Esophagus squamous epithelium (tissue), 5 donors: ENCODE data around the gene FBXW4. TPM values are rescaled to one million over a fixed set of nuclear protein-coding genes. Genes with fewer than 3 reads are reported as not detected.
A peak's percentile ranks its signal among the peaks of the same experiment; 100 is the strongest.

Experiments used
- DNase-seq: peaks from one replicate; lab custom pipeline; 2025; lab: John Stamatoyannopoulos, UW
- H3K27ac ChIP-seq, 4 donors: fragments of 200-600 bp; sonication (generic); one replicate each; pipeline ENCODE4 v1.5.1; 2016 to 2019; ENCODE audit warnings: mild to moderate bottlenecking in 1 of 4
- H3K27me3 ChIP-seq, 4 donors: fragments of 200-600 bp; sonication (generic); 1 replicate in 3 of 4; 2 replicates in 1 of 4; pipeline versions ENCODE4 v1.5.1 to v1.6.0; 2017 to 2021; ENCODE audit warnings: antibody characterized with exemption in 1 of 4
- H3K36me3 ChIP-seq, 3 donors: fragments of 200-600 bp; sonication (generic); one replicate each; pipeline ENCODE4 v1.5.1; 2016 to 2019
- H3K4me1 ChIP-seq, 3 donors: fragments of 200-600 bp; sonication (generic); one replicate each; pipeline ENCODE4 v1.5.1; 2017 to 2019
- H3K4me3 ChIP-seq, 4 donors: fragments of 200-600 bp; sonication (generic); 1 replicate in 3 of 4; 2 replicates in 1 of 4; pipeline ENCODE4 v1.5.1; 2016 to 2019; ENCODE audit warnings: mild to moderate bottlenecking in 2 of 4, moderate library complexity in 1 of 4
- H3K9me3 ChIP-seq, 3 donors: fragments of 200-600 bp; sonication (generic); one replicate each; pipeline ENCODE4 v1.5.1; 2016 to 2019
- POLR2A ChIP-seq, 4 donors: fragments of 450-650 bp; IDR thresholded peaks; one replicate each; pipeline ENCODE4 v1.6.1; 2017; ENCODE audit warnings: antibody characterized with exemption in 4 of 4, mild to moderate bottlenecking in 4 of 4, moderate library complexity in 3 of 4
- WGBS, 2 donors: methylation state at CpG; one replicate each; pipeline ENCODE4 v1.1.5; 2018; 5-methylcytosine and 5-hydroxymethylcytosine counted together
- intact Hi-C: fragments of 100-400 bp; cut with DNase I; formaldehyde crosslinking; loops from one replicate; pipeline ENCODE4 v1.15.0; 2022
- total RNA-seq, 4 donors: library from RNA; depleted of rRNA; stranded (reverse); fragments of >200 nt; gene quantifications; one replicate each; pipeline ENCODE4 v1.1.0, GENCODE V29; 2016
- TF ChIP-seq, protein P1 (sequence below), 6 experiments: fragments of 450-650 bp in 4 of 6; fragments of 200-600 bp in 2 of 6; sonication (generic) in 2 of 6; IDR thresholded peaks; one replicate each; pipeline ENCODE4 v1.5.1; 2016 to 2019; ENCODE audit warnings: antibody characterized with exemption in 6 of 6, mild to moderate bottlenecking in 4 of 6, moderate library complexity in 4 of 6
- donor health status: DM: yes; HTN: yes; CAD: no.

The FBXW4 gene
- total RNA-seq, 4 donors from 2014 or later: 26.4 to 85.3 (median 44.0) TPM

DNA sequence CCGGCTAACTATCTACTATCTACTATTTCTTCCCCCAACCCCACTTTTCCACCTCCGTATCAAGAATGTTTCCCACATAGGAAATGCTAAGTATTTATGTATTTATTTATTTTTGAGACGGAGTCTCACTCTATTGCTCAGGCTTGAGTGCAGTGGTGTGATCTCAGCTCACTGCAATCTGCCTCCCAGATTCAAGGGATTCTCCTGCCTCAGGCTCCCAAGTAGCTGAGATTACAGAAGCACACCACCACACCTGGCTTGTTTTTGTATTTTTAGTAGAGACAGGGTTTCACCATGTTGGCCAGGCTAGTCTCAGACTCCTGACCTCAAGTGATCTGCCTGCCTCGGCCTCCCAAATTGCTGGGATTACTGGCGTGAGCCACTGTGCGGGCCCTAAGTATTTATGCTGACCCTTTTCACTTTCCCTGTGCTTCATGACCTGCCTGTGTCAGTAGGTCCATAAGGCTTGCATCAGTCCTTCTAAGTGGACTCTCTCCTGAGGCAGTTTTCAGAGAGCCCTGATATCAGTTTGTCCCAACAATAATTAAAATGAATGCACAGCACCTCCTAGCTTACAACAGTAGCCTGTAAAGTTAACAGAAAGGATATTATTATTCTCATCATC, 25.7 kb upstream of the FBXW4 start:
- Histone ChIP-seq H3K9me3 (no peaks in the 10 kb centered on the region), H3K27me3 (peaks cover 0 to 12% (median 0%) of the 10 kb centered on the region in 4 donors), H3K4me3 (no peak overlapping the region), H3K36me3 (no peaks in the 10 kb centered on the region), H3K27ac (no peak overlapping the region), H3K4me1 (peaks cover 0 to 15% (median 4%) of the 10 kb centered on the region in 3 donors)
- 91 to 93% methylated on average over 6 of the region's 6 CpGs for WGBS, 2 donors
- no peak for TF ChIP-seq POLR2A (IDR thresholded peaks at IDR 0.05)
- TF ChIP-seq, protein P1, sequence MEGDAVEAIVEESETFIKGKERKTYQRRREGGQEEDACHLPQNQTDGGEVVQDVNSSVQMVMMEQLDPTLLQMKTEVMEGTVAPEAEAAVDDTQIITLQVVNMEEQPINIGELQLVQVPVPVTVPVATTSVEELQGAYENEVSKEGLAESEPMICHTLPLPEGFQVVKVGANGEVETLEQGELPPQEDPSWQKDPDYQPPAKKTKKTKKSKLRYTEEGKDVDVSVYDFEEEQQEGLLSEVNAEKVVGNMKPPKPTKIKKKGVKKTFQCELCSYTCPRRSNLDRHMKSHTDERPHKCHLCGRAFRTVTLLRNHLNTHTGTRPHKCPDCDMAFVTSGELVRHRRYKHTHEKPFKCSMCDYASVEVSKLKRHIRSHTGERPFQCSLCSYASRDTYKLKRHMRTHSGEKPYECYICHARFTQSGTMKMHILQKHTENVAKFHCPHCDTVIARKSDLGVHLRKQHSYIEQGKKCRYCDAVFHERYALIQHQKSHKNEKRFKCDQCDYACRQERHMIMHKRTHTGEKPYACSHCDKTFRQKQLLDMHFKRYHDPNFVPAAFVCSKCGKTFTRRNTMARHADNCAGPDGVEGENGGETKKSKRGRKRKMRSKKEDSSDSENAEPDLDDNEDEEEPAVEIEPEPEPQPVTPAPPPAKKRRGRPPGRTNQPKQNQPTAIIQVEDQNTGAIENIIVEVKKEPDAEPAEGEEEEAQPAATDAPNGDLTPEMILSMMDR (IDR thresholded peaks at IDR 0.05): no peak
- intact Hi-C loops: no loop called here
- DNase-seq: no peak

DNA sequence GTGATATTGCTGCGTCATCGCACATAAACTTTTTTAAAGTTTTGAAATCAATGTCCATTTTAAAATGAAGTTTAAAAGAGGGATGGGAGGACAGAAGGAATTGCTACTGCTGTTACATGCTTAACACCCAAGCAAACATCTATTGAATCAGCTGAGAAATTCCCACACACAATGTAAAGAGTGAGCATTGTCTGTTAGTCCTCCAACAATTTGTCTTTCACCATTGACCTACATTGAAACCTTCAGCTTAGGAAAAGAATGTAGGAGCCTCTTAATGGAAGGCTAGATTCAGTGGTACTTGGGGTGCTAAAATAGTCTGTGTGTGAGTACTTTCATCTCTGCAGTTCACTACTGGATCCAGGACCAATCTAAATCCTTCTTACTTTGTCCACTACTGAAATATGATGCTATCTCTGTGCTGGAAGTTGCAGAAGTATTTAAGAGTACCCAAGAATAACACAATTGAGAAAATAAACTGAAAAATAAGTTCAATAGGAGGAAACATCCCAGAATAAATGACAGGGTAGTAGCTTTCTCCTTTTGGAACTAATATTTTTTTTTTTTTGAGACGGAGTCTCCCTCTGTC, 23.8 kb upstream of the FBXW4 start:
- no peak overlapping the region for H3K27ac ChIP-seq
- H3K36me3 ChIP-seq: no peaks in the 10 kb centered on the region
- H3K4me3 ChIP-seq: no peak overlapping the region
- 93% methylated on average over 3 of the region's 3 CpGs for WGBS, 2 donors
- peaks cover 0 to 12% (median 0%) of the 10 kb centered on the region in 4 donors for H3K27me3 ChIP-seq
- TF ChIP-seq POLR2A (IDR thresholded peaks at IDR 0.05): no peak
- TF ChIP-seq, protein P1 (IDR thresholded peaks at IDR 0.05): no peak
- no peak for DNase-seq
- H3K4me1 ChIP-seq: peaks cover 0 to 15% (median 4%) of the 10 kb centered on the region in 3 donors
- intact Hi-C loops: no loop called here
- H3K9me3 ChIP-seq: no peaks in the 10 kb centered on the region

DNA sequence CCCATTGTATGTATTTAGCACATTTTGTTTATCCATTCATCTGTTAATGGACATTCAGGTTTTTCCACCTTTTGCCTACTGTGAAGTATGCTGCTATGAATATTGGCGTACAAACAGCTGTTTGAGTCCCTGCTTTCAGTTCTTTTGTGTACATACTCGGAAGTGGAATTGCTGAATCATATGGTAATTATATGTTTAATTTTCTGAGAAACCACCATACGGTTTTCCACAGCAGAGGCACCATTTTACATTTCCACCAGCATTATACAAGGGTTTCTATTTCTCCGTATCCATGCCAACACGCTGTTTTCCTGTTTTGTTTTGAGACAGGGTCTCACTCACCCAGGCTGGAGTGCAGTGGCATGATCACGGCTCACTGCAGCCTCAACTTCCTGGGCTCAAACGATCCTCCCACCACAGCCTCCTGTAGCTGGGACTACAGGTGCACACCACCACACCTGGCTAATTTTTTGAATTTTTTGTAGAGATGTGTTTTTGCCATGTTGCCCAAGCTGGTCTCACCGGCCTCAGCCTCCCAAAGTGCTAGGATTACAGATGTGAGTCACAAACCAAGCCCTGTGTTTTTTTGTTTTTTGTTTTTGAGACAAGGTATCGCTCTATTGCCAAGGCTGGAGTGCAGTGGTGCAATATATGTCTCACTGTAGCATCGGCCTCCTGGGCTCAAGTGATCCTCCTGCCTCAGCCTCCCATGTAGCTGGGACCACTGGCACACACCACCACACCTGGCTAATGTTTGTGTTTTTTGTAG, 22.1 kb upstream of the FBXW4 start:
- Histone ChIP-seq H3K9me3 (no peaks in the 10 kb centered on the region), H3K27ac (peak overlapping the region; percentile 60 to 67 (median 64)), H3K4me1 (peaks cover 0 to 15% (median 4%) of the 10 kb centered on the region in 3 donors), H3K36me3 (no peaks in the 10 kb centered on the region), H3K4me3 (no peak overlapping the region), H3K27me3 (peaks cover 0 to 26% (median 0%) of the 10 kb centered on the region in 4 donors)
- no peak for DNase-seq
- TF ChIP-seq, protein P1 (IDR thresholded peaks at IDR 0.05): no peak
- no peak for TF ChIP-seq POLR2A (IDR thresholded peaks at IDR 0.05)
- intact Hi-C loops: no loop called here
- WGBS, 2 donors: 55 to 57% methylated on average over 10 of the region's 10 CpGs

DNA sequence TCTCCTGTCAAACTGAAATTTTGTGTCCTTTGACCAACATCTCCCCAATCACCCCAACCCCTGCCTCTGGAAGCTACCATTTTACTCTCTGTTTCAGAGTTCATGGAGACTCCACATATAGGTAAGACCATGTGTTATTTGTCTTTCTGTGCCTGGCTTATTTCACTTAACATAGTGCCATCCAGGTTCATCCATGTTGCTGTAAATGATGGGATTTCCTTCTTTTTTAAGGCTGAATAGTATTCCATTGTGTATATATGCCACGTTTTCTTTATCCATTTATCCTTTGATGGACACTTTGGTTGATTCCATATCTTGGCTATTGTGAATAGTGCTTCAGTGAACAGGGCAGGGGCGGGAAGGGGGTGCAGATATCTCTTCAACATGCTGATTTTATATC, 18.0 kb upstream of the FBXW4 start:
- H3K36me3 ChIP-seq: no peaks in the 10 kb centered on the region
- no peaks in the 10 kb centered on the region for H3K9me3 ChIP-seq
- WGBS, 2 donors: 54 to 90% methylated on average over 2 of the region's 2 CpGs
- no peak overlapping the region for H3K27ac ChIP-seq
- peaks cover 0 to 42% (median 0%) of the 10 kb centered on the region in 4 donors for H3K27me3 ChIP-seq
- TF ChIP-seq POLR2A (IDR thresholded peaks at IDR 0.05): no peak
- TF ChIP-seq, protein P1 (IDR thresholded peaks at IDR 0.05): no peak
- H3K4me3 ChIP-seq: no peak overlapping the region
- intact Hi-C loops: no loop called here
- no peak for DNase-seq
- H3K4me1 ChIP-seq: peaks cover 0 to 19% (median 4%) of the 10 kb centered on the region in 3 donors

DNA sequence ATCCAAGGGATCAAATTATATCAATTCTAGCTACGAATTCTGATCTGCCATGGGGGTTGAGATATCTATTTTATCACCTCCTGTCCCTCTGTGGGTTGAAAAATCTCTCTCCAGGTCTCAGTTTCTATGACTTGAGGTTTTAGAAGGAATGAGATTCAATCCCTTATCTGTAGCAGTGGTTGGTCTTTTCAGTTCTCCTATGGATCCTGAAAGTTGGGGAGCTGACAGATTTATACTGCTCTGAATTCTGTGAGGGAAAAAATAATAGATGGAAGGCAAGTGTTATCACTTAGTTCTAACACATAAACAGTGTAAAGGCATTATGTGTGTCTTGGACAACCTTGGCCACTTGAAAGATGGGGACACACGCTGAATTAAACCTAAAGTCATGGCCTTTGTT, 15.8 kb upstream of the FBXW4 start:
- H3K27ac ChIP-seq: no peak overlapping the region
- TF ChIP-seq POLR2A (IDR thresholded peaks at IDR 0.05): no peak
- TF ChIP-seq, protein P1 (IDR thresholded peaks at IDR 0.05): no peak
- no peaks in the 10 kb centered on the region for H3K9me3 ChIP-seq
- DNase-seq: no peak
- intact Hi-C loops: no loop called here
- 71 to 75% methylated on average over 2 of the region's 2 CpGs for WGBS, 2 donors
- H3K4me1 ChIP-seq: peaks cover 0 to 4% (median 0%) of the 10 kb centered on the region in 3 donors
- H3K36me3 ChIP-seq: no peaks in the 10 kb centered on the region
- no peak overlapping the region for H3K4me3 ChIP-seq
- H3K27me3 ChIP-seq: peaks cover 0 to 57% (median 0%) of the 10 kb centered on the region in 4 donors
